NCI-H2171 (cell line): Measurements from ENCODE around the gene ARID1B.

ENCODE experiments used
- DNase-seq: peaks from one replicate; lab custom pipeline; 2025; lab: John Stamatoyannopoulos, UW

The ARID1B gene

DNA sequence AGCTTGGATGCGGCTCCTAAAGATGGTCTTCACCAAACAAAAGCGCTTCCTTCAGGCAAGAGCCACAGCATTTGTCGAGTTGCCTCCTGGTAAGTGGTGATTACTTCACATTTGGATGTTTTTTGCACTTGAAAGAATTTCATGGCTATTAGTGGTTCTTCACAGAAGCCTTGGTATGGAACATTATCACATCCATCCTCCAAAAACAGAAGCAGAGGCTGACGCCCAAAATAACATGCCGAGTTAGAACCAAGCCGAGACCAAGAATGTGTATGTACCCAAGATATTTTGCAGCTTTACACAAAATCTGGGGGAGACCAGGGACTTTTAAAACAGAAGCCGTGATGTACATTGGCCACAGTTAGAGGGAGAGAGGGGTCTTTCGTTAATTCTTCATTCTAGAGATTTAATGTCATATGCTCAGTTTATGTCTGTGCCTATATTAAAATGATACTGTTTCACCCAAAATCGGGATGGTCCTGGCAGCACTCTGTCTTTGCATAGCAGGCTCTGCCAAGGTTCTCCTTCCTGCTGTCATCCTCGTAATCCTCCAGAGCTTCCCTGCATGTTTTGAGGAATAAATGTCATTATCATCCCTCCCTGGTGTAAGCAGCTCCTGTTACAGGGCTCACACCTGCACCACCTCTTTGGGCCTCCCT lies 436.9 kb downstream of the ARID1B start:
- no peak for DNase-seq

DNA sequence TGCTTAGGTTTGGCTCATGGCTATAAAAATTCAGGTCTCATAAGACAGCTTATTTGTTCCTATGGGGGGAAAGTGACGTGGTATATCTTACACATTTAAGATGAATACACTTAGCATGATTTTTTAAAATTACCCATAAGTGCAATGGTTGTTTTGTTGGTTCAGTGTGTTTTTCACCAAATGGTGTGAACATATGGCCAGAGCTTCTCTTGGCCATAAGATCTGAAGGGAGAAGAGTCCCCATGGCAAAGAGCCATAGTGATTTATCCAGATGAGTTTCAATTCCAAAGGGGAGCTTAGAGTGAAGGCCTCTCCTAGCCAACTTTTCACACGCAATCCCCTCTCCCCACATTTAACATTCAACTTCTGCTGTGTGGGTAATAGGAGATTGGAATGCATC lies 438.5 kb downstream of the ARID1B start:
- peak; percentile 46 for DNase-seq

DNA sequence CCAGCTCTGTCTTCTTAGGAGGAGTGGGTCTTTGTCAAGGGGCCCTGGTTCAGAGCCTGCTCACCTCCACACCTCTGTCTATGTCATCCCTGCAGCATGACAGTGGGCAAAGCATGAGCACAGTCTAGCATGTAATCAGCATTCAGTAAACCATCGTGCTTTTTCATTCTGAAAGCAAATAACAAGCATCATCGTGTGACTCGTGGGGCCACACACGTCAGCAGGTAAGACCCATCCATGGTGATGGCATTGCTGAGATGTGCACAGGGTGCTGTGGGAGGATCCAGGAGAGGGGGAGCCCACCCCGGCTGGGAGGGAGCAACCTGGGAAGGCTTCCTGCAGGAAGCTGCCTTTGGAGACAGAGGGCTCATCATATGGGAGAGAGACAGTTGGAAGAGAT lies 439.4 kb downstream of the ARID1B start:
- DNase-seq, result no peak

DNA sequence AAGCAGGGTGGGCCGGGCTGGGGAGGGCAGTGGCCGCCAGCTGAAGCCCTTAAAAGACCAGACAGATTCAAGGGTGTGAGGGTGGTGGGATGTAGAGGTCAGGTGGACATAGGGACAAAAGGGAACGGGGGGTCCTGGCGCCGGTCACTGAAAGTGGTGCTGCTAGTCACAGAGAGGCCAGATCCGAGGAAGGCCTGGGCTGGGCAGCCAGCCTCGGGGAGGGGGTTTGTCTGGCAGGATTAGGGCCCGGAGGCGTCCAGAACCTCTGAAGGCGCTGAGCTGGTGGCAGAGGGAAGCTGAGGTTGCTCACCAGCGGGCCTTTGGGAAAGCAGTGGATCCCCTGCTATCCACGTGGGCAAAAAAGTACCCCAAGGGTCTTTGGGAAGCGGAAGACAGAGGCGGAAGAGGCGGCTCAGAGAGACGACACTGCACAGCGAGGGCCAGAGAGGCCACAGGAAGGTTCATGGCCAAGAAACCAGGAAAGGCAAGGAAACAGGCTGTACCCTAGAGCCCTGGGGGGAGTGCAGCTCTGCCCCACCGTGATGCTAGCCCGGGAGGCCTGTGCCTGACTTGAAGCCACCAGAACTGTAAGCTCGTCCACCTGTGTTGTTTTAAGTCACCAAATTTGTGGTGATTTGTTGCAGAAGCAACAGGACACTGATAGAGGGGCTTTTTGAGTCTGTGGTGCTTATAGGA lies 440.2 kb downstream of the ARID1B start:
- no peak for DNase-seq

DNA sequence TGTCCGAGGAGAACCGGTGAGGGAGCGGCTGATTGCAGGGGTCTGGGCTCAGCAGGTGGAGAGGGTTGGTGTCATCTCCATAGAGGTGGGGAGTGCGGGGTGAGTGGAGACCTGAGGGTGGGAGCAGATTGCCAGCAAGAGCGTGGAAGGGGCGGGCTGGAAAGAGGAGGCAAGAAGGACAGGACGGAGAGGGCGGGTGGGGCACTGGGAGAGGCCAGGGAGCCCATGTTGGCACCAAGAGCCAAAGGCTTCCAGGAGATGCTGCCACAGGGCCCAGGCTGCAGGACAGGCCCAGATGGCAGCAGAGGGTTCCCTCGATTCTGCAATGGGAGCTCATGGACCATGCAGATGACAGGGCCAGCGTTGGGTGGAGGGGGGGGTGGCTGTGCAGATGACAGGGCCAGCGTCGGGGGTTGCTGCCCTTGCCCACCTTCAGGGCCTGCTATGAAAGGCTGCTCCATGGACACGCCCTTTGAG lies 440.8 kb downstream of the ARID1B start:
- DNase-seq, result no peak

DNA sequence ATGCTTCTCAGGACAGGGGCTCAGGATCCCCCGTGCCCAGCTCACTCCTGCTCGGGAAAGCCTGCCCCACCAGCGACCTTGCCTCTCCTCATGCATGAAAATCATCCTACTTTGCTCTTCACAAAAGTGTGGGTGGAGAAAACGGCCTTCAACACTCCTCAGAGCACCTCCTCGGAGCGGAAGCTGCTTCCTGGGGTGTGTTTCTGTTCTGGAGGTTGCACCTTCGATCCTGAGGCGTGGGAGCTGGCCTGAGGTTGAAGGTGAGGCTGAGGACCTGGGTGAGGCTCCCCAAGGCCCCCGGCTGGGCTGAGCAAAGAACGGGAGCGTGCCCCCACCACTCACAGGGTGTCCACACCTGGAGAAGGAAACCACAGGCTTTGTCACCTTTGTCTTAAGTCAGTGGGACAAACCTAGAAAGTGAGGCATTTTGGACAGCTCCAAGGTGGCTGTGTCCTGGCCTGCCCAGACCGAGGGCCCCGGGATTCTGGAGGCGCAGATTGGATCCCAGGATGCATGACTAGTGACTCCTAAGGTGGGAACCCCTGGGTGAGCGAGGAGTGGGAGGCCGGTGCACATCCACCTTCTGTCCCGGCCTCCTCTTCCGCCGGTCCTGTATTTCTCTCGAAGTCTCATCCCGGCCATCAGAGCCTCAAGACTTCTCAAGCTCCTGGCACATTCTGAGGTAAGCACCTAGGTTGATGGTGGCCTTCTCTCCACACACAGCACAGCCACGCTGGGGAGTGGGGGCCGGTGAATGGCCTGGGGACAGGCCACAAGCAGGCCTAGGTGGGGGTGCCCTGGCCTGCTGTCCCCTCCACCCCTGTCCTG lies 441.4 kb downstream of the ARID1B start:
- DNase-seq, result no peak

DNA sequence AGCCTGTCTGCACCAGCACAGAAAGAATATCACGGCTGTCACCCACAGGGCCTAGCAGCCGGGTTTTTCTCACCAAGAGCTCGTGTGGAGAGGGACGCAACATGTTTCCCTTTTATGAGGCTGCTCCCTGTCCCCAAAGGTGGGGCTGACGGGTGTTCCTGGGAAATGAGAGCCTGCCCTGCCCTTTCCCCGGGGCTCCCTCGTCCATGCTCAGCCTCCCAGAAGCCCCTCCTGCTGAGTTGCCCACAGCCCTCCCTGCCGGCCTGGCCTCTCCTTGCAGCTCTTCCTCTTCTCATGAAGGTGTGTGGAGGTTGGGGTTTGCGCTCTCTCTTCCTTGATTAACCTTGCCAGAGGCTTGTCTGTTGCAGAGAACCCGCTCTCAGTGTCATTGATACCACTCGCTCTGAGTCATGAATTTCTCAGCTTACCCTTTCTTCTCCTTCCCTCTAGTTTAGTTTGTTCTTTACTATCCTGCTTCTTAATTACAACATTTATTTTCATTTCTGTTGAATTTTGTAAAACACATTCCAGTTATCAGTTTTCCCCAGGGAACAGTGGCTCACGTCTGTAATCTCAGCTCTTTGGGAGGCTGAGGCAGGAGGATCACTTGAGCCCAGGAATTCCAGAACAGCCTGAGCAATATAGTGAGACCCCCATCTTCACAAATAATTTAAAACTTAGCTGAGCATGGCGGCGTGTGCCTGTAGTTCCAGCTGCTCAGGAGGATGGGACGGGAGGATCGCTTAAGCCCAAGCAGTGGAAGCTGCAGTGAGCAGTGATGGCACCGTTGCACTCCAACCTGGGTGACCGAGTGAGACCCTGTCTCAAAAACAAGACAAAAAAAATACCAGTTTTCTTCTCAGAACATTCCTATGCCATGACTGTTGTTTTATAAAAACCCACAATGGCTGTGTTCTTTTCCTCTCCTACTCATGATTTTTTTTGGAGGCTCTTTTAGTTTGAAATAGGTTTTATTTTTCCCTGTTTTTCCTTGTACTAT lies 442.3 kb downstream of the ARID1B start:
- no peak for DNase-seq

DNA sequence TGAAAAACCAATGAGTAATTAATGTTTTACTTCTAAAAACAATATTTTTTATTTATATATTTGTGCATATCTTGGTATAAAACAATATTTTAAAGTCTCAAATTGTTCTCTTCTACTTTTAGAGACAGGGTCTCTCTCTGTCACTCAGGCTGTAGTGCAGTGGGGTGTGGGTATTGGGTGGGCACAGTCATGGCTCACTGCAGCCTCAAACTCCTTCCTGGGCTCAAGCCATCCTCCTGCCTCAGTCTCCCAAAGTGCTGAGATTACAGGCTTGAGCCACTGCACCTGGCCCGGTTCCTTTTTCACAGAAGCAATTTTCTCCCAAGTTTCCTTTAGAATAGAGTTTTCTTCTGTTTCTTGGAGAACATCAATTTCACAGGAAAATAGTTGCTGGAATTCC lies 443.3 kb downstream of the ARID1B start:
- DNase-seq, result no peak

DNA sequence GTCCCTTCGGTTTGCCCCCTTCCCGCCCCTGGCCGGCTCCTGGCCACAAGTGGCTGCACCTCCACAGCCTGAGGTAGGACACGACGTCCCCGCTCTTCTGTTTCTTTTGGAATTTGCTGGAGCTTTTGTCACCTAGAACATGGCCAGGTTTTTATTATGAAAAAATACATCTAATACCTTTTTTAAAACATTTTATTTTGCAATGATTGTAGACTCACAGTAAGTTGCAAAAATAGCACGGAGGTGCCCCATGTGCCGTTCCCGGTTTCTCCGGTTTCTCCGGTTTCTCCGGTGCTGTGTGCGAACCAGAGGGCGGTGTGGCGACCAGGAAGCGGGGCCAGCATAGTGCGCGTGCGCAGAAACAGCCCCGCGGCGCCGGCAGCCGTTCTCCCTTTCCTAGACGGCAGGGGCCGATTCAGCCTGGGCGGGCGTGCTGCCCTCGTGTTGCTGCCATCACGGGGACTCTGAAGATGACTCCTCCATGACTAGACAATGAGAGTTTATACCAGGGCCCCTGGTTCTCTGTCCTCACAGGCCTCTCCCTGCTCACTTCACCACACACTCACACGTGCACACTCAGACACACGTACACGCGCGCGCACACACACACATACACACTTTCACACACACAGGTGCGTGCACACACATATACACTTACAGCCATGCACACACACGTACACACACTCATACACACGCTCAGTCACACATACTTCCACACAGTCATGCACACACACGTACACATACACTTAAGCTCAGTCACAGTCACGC lies 444.1 kb downstream of the ARID1B start:
- DNase-seq, result no peak

DNA sequence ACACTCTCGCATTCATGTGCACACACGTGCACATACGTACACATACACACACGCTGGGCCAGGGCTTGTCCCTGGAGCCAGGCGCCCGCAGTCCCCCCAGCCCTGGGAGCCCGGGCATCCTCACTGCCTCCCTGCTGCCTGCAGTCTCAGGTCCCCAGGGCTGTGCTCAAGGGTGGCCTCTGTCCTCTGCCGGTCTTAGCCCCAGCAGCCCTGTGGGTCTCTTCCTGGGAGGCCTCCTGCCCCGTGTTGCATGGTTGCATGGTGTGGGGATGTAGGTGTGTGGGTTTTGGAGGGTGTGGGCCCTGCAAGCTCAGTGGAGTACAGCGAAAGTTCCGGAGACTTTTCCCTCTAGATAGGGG lies 444.6 kb downstream of the ARID1B start:
- DNase-seq, result no peak

DNA sequence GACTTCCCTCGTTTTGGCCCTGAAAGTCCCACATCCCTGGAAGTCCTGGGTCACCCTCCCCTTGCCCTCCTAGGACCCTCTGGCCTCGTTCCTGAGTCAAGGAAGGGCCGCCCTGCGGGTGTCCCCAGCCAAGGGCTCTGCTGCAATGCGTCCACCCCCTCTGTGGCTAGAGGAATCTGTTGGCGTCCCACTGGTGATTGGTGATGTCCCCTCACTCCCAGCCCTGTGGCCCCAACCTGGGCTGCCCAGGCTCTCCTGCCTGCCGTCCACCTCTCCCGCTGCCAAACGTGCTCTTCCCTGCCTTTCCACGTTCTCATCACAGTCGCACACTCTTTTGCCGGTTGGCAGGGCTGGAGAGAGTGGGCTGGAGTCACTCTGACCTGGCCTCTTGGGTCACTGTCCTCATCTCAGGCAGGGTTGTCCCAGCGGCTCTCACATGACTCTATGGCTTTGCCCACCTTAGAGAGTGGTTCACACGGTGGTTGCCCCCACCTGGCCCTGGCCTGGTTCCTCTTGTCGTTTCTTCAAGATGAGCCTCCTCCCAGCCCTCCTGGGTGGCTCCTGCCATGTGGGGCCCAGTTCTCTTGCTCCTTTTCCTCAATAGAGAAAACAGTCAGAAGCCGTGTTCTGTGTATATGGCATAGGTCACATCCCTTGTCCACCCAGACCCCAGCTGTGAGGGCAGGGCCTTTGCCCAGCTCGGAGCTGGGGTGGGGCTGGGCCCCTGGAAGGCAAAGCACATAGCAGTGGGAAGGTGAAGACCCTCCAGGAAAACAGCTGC lies 445.2 kb downstream of the ARID1B start:
- DNase-seq, result no peak

DNA sequence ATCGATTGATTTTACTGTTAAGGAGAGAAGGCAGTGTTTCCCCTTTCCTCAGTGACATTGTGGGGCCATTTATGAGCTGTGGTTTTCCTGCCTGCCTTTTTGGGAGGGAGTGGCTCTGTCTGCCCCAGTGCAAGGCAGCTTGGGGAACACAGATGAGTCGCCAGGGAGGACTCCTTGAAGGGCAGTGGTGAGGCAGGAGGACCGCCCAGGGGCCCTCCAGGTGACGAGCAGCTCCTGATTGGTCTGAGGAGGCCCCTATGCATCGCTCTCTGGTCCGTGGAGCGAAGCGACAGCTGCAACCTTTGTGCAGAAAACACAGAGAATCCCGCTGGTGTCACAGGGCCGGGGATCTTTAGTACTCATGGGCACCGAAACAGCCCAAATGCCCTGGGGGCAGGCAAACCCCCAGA lies 445.8 kb downstream of the ARID1B start:
- DNase-seq, result no peak

DNA sequence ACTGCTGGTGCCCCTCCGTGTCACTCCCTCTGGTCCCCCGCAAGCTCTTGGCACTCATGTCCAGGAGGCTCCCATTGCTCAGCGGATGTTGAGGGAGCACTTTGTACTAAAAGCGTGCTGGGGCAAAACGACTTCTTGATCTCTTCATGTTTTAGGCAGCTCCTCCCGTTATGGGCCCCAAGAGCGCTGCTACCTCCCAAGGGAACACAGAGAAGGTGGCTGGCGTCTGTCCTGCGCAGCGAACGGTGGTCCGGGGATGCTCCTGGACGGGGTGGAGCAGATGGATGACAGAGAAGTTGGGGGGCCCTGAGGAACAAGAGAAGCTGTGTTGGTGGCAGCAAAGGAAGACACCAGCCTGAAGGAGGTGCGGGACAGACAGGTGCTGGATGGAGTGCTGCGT lies 446.3 kb downstream of the ARID1B start:
- DNase-seq, result no peak

DNA sequence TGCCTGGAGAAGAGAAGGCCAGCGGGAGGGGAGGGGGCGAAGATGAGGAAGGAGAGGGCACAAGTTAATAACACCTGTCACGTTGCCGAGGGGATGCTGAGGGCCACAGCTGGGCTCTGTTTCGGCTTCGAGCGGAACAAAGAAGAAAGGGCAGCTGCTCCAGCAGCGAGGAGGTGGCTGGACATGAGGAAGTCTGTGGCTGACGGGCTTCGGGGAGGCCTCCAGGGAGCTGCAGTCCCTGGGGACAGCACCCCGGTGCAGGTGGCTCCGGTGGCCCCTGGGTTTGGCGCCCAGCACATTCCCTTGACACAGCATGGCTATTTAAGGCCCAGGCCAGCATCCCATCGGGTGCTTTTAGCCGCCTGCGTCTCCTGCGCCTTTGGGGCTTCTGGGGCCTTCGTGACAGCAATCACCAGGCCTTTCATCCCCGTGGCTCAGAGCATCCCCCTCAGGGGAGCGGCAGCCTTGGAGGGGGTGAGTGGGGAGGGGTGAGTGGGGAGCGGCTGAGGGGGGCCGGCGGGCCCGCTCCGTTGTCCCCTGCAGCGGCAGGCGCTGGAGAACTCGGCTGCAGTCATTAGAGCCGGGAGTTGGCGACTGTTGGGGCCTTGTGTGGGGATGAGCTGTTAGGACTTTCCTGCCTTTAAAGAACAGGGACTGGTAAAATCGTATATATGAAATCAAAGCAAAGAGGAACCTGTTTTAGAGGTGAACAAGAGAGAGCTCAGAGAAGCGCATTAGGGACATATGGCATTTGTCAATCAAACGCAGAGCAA lies 447.2 kb downstream of the ARID1B start:
- DNase-seq, result no peak

DNA sequence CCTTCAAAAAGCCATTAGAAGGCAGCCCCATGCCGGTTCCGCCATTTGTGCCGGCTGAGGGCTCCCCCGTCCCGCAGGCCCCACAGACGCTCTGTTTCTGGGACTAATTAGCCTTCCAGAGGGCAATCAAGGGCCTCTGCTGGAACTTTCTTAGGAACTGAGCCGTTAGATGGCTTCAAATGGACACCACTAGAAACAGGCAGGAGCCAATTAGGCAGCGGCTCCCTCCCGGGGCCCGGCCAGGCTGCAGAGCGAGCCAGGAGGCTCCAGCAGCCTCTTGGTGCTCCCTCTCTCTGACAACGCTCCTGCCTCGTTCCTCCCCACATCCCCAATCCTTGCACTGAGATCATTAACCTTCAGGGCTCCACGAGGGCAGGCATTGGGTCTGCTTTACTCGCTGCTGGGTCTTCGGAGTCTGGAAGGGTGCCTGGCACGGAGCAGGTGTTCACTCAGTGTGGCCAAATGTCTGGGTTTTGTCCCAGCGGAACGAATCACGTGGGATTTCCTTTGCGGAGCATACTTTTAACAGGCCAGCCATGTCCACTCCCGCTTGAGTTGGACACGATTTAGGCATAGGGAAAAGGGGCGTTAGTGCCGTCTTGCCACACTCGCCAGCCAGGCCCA lies 447.9 kb downstream of the ARID1B start:
- DNase-seq, result no peak

DNA sequence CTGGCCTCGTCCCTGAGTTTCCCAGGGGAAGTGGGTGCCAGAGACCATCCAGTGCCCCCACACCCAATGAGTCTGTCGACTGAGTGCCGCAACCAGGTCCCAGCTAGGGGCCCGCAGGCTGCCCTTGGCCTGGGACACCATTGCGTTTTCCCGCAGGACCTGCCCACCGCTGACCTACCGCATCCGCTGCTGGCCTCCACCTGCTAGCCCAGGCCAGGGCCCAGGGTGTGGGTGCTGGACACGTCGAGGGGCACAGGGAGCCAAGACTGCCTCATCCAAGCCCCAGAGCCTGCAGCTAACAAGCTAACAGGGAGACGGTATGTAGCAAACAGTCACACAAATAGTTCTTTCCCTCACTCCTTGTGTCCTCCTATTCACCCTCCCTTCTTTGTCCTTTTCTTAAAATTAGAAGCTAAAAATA lies 448.4 kb downstream of the ARID1B start:
- no peak for DNase-seq

DNA sequence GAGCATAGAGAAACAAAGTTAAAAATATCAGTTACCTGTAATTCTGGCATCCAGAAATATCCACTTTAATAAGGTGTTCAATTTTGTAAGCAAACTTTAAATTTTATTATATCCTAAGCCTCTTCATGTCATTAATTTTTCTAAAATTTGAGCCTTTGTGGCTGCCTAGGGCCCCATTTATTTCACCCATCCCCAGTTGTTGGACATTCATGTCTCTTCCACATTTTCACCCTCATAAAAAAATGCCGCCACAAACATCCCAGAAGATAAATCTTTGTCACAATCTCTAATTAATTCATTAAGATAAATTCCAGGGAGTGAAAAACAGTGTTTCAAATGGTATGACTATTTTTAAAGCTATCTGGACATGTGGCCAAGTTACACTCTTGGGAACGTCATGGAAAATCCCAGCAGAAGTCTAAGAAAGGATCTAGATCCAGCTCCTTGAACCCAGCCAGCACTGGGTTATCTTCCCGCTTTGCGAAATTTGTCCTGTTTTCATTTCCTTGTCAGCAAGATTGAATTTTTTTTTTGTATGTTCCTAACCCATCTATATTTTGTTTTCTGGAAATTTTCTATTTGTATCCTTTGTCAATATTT lies 448.9 kb downstream of the ARID1B start:
- no peak for DNase-seq

DNA sequence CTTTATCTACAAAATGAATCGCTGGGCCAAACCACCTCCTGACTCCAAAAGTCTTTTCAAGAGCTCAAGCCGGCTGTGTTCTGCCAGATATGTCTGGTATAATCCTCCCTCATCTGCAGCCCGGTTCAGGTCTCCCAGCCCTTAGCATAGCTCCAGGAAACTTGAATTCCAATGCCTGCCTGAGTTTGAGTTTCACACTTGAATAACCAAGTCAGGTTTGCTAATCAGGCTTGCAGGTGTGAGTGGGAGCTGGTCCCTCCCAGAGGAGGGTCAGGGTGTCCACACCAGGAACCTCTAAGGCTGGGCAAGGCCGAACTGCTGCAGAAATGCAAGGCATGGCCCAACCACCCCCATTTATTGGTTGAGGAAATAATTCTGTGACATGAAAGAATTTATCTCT lies 449.6 kb downstream of the ARID1B start:
- no peak for DNase-seq
